ENCODE results near the gene OTUD7B.

OTUD7B gene

DNA sequence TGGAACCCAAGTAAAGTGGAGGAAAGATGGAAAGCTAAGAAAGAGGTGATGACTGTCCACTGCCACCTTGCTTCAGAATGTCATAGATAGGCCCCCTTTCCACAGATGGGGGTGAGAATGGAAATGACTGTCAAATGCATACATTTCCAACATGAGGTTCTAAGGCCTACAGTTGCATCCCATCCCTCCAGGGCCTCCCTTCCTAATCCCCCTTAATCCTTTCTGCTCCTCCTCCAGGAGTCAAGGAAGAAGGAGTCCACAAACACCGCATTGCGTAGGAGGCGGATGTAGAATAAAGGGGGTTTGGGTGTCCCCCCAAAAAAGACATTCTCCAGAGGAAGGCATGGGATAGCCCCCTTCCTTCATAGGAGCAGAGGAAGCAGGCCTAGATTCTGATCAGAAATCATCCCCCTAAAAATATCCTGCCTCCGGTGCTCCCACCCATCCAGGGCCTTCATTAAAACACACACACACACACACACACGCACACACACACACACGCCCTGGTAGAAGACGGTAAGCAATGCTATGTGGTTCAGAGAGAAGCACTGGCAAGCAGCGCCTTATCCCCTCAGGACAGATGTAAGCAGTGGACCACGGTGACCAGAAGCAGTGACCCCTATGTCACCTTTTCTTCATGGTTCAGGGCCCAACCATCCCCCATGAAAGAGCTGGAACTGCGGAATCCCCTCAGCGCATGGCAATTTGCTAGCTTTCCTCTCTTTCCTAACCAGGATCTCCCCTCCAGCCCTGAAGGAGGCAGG is 94.9 kb downstream of the OTUD7B start:
- no peak for DNase-seq

- no peak for DNase-seq
These were observed 96.0 kb downstream of the OTUD7B start for GRCh38 chr1:149914545-149914944.

DNA sequence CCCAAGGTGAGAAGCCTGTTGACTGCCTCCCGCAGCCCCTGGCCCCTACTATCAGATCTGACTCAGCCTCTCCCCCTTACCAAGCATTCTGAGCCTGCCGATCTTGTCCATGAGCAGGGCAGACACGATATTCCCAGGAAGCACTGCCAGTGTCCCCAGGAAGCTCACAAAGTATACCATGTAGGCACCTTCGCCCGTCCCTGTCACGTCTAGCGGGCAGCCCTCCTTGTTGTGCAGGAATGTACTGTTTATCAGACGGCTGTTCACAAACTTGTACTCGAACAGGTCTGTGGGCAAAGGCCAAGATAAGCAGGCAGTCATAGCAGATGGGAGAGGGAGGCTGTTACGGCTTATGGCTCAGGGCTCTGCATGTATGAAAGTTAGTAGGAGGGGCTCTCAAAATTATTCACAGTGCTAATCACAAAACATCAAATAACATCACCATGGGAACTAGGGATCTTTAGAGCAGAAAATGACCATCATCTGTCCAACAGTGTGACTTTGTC is 103.9 kb downstream of the OTUD7B start:
- DNase-seq = no peak

DNA sequence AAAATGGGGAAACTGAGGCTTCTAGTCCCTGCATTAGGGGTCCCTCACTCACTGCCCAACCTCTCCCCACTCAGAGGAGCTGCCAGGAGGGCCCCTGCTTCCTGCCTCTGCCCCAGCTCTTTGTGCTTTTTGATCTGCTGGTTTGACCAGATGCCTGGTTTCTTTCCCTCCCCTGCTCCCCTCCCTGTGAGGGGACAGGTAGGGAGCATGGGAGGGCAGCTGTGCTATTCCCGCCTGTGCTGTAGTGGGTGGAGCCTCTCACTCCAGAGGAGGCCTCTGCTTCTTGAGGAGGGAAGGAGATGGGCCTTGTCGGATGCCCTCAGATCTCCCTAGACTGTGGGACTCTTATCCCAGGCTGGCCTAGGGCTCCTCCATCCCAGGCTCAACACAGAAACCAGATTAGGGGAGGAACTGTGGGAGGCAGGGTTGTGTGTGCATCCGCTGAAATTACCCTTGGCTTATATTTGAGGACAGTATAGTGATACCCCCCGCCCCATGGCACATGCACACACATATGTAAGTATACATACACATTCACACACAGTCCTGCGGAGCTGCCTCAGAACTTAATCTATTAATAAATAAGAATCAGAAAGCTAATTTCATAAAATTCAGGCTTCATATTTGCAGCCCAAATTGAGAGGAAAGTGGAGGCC is 106.6 kb downstream of the OTUD7B start:
- DNase-seq = no peak

DNA sequence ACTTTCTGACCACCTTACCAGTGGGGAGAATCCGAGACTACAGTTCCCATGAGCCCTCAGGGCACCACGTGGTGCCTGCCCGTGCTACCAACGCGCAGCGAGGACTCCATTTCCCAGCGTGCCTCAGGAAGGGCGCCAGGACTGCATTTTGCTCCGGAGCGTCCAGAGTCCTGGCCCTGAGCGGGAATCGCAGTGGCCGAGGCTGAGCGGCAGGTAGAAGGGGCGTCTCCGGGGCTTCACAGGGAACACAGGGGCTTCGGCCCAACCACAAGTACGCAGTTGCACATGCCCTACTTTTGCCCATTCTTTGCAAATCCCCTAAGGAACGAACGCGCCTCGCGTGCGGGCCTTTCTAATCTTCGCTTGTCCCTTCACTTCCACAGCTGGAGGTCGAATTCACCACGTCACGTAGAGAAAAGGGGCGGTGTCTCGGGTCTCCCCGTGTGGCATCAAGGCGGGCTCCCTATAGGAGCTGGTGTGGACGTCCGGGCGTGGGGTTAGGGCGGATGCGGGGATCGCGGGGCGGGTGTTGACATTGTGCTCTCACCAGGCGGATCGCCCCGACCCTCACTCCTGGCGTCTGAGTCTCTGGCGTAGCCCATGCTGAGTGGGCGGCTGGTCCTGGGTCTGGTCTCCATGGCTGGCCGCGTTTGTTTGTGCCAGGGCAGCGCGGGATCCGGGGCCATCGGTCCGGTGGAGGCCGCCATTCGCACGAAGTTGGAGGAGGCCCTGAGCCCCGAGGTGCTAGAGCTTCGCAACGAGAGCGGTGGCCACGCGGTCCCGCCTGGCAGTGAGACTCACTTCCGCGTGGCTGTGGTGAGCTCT is 110.9 kb downstream of the OTUD7B start, which contains the start of gene BOLA1:
TSS of gene BOLA1 (plus strand) at position 109 of the 825 bp plus-strand sequence. CDS start at position 601, 492 bp downstream.
- peak; percentile 81 for DNase-seq

DNA sequence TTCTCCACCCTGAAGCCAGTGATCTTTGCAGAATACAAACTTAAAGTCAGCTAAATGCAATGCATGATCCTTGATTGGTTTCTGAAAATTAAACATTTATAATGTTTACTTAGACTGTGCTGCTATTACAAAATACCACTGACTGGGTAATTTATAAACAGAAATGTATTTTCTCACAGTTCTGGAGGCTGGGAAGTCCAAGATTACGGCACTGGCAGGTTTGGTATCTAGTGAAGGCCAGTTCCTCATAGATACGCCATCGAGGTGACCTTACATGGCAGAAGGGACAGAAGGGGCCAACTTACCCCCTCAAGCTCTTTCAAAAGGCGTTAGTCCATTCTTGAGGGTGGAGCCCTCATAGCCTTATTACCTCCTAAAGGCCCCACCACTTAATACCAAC is 114.0 kb downstream of the OTUD7B start:
- DNase-seq = no peak

DNA sequence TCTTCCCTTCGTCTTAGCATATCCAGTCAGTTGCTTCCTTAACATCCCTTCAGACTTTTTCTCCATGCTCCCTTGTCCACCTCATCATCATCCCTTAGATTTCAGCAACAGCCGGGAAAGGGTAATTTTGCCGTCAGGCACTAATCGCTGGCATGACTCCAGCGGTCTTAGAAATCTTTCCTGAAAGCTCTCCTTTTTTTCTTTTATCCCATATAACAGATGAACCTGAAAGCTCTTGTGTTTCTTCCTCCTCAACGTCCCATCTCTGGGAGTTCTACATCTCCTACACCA is 121.6 kb downstream of the OTUD7B start:
- no peak for DNase-seq

GRCh38 chr1:149888247-149888998 is 122.1 kb downstream of the OTUD7B start:
- DNase-seq = peak; percentile 83
